ENCODE measurements around the gene HCAR3. TPM values are rescaled to one million over a fixed set of nuclear protein-coding genes. Genes with fewer than 3 reads are reported as not detected.

HCAR3 gene
- total and polyA plus RNA-seq, 2 of the 13 experiments (the other 11 are each of a cell fraction or from before 2014, with no cell fraction given): 0.11 to 12.8 TPM

DNA sequence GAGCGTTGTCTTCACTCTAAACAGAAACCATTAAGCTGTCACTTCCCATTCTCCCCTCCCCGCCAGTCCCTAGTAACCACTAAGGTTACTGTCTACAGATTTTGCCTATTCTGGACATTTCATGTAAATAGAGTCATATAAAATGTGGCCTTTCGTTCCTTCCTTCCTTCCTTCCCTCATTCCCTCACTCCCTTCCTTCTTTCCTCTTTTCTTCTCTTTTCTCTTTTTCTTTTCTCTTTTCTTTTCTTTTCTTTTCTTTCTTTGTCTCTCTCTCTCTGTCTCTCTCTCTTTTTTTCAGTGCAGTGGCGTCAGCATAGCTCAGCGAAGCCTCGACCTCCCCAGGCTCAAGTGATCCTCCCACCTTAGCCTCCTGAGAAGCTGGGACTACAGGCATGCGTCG, 51.3 kb downstream of the HCAR3 start (continued):
- TF ChIP-seq, protein P1, sequence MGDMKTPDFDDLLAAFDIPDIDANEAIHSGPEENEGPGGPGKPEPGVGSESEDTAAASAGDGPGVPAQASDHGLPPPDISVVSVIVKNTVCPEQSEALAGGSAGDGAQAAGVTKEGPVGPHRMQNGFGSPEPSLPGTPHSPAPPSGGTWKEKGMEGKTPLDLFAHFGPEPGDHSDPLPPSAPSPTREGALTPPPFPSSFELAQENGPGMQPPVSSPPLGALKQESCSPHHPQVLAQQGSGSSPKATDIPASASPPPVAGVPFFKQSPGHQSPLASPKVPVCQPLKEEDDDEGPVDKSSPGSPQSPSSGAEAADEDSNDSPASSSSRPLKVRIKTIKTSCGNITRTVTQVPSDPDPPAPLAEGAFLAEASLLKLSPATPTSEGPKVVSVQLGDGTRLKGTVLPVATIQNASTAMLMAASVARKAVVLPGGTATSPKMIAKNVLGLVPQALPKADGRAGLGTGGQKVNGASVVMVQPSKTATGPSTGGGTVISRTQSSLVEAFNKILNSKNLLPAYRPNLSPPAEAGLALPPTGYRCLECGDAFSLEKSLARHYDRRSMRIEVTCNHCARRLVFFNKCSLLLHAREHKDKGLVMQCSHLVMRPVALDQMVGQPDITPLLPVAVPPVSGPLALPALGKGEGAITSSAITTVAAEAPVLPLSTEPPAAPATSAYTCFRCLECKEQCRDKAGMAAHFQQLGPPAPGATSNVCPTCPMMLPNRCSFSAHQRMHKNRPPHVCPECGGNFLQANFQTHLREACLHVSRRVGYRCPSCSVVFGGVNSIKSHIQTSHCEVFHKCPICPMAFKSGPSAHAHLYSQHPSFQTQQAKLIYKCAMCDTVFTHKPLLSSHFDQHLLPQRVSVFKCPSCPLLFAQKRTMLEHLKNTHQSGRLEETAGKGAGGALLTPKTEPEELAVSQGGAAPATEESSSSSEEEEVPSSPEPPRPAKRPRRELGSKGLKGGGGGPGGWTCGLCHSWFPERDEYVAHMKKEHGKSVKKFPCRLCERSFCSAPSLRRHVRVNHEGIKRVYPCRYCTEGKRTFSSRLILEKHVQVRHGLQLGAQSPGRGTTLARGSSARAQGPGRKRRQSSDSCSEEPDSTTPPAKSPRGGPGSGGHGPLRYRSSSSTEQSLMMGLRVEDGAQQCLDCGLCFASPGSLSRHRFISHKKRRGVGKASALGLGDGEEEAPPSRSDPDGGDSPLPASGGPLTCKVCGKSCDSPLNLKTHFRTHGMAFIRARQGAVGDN (CRISPR knock-in tag; IDR thresholded peaks at IDR 0.05): no peak
- TF ChIP-seq KLF9 (CRISPR knock-in tag; IDR thresholded peaks at IDR 0.05; ENCODE audit: low read depth) (no peak), TRIM24 (CRISPR knock-in tag; IDR thresholded peaks at IDR 0.05) (no peak)
- TF ChIP-seq, protein P2, sequence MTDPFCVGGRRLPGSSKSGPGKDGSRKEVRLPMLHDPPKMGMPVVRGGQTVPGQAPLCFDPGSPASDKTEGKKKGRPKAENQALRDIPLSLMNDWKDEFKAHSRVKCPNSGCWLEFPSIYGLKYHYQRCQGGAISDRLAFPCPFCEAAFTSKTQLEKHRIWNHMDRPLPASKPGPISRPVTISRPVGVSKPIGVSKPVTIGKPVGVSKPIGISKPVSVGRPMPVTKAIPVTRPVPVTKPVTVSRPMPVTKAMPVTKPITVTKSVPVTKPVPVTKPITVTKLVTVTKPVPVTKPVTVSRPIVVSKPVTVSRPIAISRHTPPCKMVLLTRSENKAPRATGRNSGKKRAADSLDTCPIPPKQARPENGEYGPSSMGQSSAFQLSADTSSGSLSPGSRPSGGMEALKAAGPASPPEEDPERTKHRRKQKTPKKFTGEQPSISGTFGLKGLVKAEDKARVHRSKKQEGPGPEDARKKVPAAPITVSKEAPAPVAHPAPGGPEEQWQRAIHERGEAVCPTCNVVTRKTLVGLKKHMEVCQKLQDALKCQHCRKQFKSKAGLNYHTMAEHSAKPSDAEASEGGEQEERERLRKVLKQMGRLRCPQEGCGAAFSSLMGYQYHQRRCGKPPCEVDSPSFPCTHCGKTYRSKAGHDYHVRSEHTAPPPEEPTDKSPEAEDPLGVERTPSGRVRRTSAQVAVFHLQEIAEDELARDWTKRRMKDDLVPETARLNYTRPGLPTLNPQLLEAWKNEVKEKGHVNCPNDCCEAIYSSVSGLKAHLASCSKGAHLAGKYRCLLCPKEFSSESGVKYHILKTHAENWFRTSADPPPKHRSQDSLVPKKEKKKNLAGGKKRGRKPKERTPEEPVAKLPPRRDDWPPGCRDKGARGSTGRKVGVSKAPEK (CRISPR knock-in tag; IDR thresholded peaks at IDR 0.05; ENCODE audit: borderline replicate concordance): no peak

Small RNA genes lying within 50 kb of the gene (small RNA-seq; reads per million reads assigned to genes)
- 0 reads per million in 3 experiments for gene AC026333.2 (ENCODE audit: insufficient read depth in 2 of 3, insufficient read length in 3 of 3, low read depth in 2 of 3, low replicate concordance in 1 of 3)

Other genes starting within 250 kb of the HCAR3 start
- gene ZCCHC8, start 215.9 kb downstream of the HCAR3 start, total RNA-seq (2016; rRNA removed; fragmentation: Illumina TruSeq; extraction: Trizol): 14.2 and 20.9 TPM in 2 replicates
- gene ZCCHC8, start 215.9 kb downstream of the HCAR3 start, polyA plus RNA-seq (2011; rRNA removed): 18.6 and 20.5 TPM in 2 replicates
- gene RSRC2, start 189.9 kb downstream of the HCAR3 start, total RNA-seq (2016; rRNA removed; fragmentation: Illumina TruSeq; extraction: Trizol): 77.8 and 85.8 TPM in 2 replicates
- 27.6 and 31.4 TPM in 2 replicates for gene RSRC2, start 189.9 kb downstream of the HCAR3 start, polyA plus RNA-seq (2011; rRNA removed)
- 49.2 and 57.6 TPM in 2 replicates for gene KNTC1, start 189.6 kb downstream of the HCAR3 start, total RNA-seq (2016; rRNA removed; fragmentation: Illumina TruSeq; extraction: Trizol)
- 26.9 and 45.1 TPM in 2 replicates for gene KNTC1, start 189.6 kb downstream of the HCAR3 start, polyA plus RNA-seq (2011; rRNA removed)
- gene HCAR2, start 13.5 kb downstream of the HCAR3 start, total RNA-seq (2016; rRNA removed; fragmentation: Illumina TruSeq; extraction: Trizol): 0.09 TPM in 1 of 2 replicates, not detected in the other
- 5.6 and 9.2 TPM in 2 replicates for gene HCAR2, start 13.5 kb downstream of the HCAR3 start, polyA plus RNA-seq (2011; rRNA removed)
- gene HCAR1, start 14.0 kb upstream of the HCAR3 start, total RNA-seq (2016; rRNA removed; fragmentation: Illumina TruSeq; extraction: Trizol): 0.34 and 0.53 TPM in 2 replicates
- 4.3 and 4.4 TPM in 2 replicates for gene HCAR1, start 14.0 kb upstream of the HCAR3 start, polyA plus RNA-seq (2011; rRNA removed)
- gene DENR, start 36.0 kb upstream of the HCAR3 start, total RNA-seq (2016; rRNA removed; fragmentation: Illumina TruSeq; extraction: Trizol): 59.1 and 78.9 TPM in 2 replicates
- gene DENR, start 36.0 kb upstream of the HCAR3 start, polyA plus RNA-seq (2011; rRNA removed): 23.8 and 30.0 TPM in 2 replicates
- 0.07 TPM in 2 replicates for gene CCDC62, start 57.8 kb upstream of the HCAR3 start, total RNA-seq (2016; rRNA removed; fragmentation: Illumina TruSeq; extraction: Trizol)
- gene CCDC62, start 57.8 kb upstream of the HCAR3 start, polyA plus RNA-seq (2011; rRNA removed): 0.04 and 0.10 TPM in 2 replicates
- gene HIP1R, start 118.6 kb upstream of the HCAR3 start, total RNA-seq (2016; rRNA removed; fragmentation: Illumina TruSeq; extraction: Trizol): 8.2 and 18.4 TPM in 2 replicates
- gene HIP1R, start 118.6 kb upstream of the HCAR3 start, polyA plus RNA-seq (2011; rRNA removed): 25.5 and 36.0 TPM in 2 replicates
- 5.3 TPM in 2 replicates for gene VPS37B, start 179.3 kb upstream of the HCAR3 start, total RNA-seq (2016; rRNA removed; fragmentation: Illumina TruSeq; extraction: Trizol)
- gene VPS37B, start 179.3 kb upstream of the HCAR3 start, polyA plus RNA-seq (2011; rRNA removed): 4.6 and 4.8 TPM in 2 replicates
- gene ABCB9, start 249.7 kb upstream of the HCAR3 start, total RNA-seq (2016; rRNA removed; fragmentation: Illumina TruSeq; extraction: Trizol): 3.4 and 6.0 TPM in 2 replicates
- gene ABCB9, start 249.7 kb upstream of the HCAR3 start, polyA plus RNA-seq (2011; rRNA removed): 4.8 and 5.1 TPM in 2 replicates